Stimulated activated CD4-positive, alpha-beta T cell treated with anti-CD3 and anti-CD28 coated beads, Interleukin-2, amount 100 ng/mL, for 48 hours (primary cell): ENCODE data around the gene ITGAV.
"Not testable (repeated sequence)": the region's sequence is repeated elsewhere in the genome, so short reads cannot be mapped to it uniquely, and the experiment has no call there.

ENCODE experiments used
- DNase-seq, 2 donors: peaks; one replicate each; pipeline ENCODE4 v3.0.0-alpha.2; 2020

ITGAV gene

DNA sequence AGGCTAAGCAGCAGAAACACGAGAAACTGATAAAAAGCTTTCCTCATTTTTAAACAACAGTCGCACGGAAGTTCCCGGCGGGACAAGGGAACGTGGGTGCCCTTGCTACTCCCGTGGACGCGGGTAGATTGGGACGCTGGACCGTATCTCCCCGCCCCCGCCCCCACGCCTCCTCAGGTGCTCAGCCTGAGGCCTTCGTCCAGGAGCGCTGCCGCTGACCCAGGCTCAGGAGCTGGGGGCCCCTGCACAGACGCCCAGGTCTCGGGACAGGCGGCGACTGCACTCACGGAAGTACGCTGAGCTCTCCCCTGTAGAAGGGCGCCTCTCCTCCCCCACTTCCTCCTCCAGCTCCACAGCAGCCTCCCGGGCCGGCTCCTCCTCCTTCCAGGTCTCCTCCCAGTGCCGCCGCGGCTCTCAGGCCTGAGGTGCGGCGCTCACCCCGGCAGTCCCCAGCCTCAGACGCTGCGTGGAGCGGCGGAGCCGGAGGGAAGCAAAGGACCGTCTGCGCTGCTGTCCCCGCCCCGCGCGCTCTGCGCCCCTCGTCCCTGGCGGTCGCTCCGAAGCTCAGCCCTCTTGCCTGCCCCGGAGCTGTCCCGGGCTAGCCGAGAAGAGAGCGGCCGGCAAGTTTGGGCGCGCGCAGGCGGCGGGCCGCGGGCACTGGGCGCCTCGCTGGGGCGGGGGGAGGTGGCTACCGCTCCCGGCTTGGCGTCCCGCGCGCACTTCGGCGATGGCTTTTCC lies at the start of gene ITGAV:
Gene ITGAV, plus strand, starts transcription at position 445 of the 738 bp plus-strand sequence. Its CDS starts 283 bp downstream, at position 728.
- DNase-seq, result peak; percentile 69 to 75

DNA sequence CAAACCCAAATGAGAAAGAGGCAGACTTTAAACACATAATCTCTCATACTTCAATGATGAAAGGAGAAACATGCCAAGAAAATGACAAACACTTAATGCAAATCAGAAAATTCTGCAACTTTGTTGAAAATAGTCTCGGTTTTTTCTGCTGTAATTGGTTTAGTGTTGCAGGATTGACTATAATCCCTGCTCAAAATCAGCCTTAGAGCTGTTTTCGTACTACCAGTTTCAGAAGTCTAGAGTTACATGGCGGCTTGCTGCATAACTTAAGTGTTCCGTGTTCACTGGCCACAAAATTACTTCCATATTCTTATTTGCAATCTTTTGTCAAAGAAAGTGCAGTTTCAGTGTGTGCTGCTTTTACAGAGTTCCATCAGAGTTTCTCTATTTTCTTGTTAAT lies 48.9 kb upstream of the ITGAV start:
- DNase-seq, result no peak

DNA sequence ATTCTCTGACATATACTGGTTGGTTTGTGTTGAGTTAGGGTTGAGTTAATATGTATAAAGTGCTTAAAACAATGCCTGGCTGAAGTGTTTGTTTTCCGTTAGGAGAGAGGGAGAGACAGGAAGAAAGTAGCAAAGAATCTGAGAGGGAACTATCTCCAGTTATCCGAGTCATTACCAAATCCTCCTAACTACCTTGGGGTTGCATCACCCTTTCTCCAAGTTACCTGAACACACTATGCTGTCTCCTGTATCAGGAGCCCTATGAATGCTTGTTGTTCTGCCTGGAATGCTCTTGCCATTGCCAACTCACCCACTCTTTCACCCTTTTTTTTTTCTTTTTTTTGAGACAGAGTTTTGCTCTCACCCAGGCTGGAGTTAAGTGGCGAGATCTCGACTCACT lies 47.9 kb upstream of the ITGAV start:
- no peak for DNase-seq

DNA sequence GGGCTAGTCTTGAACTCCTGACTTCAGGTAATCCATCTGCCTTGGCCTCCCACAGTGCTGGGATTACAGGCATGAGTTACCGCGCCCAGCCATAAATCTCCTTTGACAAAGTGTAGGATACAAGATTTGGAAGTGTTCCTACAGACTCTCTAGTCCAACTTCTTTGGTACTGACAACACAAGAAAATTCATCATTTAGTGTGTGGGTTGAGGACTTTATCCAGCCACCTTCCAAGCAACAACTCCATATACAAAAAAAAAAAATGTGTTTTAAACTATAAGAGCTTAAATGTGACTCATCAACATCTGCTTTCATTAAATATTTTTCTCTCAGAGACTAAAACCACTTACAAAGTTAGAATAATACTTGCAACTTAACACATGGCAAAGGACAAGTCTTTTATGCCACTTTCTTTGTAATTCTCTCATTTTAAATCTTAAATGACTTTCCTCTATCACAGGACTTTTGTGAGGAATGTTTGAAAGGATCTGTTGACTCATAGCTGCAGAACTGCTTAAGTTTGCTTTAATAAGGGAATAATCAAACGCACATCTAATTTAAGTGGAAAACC lies 46.2 kb upstream of the ITGAV start:
- DNase-seq, result no peak

DNA sequence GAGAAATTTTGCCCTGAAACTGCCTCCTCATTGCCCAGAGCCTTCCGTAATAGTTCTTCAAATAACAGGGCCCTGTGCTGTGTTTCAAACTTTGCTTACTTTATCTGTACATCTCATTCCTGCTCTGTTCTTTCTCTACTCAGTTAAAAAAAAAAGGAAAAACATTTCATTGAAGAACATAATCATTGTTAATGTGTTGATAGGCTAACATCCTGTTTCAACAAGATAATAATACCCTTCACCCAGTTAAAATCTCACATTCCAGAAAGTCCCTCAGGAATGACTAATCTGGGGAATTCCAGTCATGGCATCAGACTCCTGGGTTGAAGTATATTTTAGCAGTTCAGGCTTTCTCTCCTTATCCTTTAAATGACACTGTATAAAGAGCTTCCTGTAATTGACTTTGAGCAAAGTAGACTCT lies 45.6 kb upstream of the ITGAV start:
- DNase-seq, result no peak

- DNase-seq, result no peak
These were observed 43.0 kb upstream of the ITGAV start for GRCh38 chr2:186546846-186547245.

DNA sequence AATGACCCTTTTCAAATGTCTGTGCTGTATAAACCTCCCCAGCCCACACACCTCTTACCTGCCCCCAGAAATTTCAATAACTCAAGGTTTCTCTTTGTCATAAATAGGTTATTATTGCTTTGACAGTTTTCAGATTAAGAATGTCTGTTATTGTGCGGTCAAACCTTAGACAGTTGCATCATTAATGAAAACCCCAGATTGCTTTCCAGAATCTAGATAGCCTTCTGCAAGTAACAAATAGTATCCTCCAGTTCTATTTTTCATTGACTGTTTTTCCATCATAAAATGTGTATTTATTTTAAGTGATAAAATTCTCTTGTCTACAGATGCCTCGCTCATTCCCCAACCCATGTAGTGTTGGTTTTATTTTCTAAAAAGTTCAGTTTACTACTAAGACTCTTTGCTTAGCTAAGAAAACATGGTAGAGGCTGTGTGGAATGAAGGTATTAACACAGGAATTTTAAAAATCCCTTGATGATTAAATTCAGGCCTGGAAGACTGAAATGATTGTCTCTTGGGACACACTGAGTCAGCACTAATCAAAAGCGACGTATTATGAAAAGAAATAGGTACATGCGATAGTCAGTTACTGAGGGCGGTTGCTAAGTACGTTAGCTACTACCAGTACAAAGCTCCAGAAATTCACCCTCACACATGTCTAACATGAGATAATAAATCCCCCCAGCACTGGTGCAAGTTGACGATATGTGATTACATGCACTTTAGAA lies 38.4 kb upstream of the ITGAV start:
- no peak for DNase-seq

DNA sequence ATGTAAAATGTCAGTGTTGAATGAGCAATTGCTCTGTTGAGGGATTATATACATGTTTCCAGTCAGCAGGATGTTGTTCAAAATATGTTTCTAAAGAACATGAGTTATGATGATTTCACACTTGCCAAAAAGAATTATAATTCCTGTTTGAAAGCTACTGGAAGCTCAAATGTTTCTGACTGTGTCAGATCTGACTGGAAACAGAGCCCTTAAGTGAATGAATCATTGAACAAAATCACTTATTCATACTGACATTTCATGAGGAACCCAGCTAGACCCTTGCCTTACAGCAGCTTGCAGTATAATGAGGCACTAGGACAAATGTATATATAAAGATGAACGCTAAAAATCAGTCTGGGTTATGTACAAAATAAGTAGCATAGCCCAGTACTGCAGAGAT lies 35.4 kb upstream of the ITGAV start:
- DNase-seq, result no peak

DNA sequence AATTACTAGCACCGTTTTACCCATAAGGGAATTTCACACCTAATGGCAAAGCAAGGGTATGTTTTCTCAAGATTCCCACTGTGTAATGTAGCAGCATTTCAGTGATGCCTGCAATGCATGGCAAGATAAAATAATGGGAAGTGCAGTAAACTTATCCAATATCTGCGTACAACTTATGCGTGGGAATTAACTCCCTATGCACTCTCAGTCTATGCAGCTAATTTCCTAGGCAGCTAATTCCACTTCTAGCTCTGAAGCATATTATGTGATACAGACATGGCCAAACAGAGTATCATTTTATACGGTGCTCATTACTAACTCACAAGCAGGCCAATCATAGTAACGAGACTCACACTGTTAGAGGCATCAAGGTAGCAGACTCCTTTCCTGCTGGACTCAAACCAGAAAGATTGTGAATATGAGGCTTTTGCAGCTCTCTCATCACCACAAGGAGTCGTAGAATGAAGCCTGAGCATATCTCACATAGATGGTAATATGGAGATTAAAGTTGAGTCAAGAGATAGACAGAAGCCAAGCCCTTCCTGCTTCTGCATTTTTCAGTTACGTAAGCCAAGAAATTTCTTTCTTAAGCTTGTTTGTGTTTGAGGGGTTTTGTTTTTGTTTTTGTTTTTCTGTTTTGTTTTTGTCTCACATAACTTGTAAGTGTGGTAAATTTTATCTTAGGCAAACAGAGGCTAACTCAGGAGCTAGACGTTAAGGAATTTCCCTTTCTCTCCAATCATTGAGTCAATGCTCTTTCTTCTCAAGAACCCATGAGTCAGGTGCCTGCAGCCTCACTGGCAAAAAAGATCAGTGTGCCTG lies 34.8 kb upstream of the ITGAV start:
- no peak for DNase-seq

GRCh38 chr2:186558512-186559276 lies 31.2 kb upstream of the ITGAV start:
- DNase-seq, result no peak

GRCh38 chr2:186559370-186559769 lies 30.5 kb upstream of the ITGAV start:
- no peak for DNase-seq

DNA sequence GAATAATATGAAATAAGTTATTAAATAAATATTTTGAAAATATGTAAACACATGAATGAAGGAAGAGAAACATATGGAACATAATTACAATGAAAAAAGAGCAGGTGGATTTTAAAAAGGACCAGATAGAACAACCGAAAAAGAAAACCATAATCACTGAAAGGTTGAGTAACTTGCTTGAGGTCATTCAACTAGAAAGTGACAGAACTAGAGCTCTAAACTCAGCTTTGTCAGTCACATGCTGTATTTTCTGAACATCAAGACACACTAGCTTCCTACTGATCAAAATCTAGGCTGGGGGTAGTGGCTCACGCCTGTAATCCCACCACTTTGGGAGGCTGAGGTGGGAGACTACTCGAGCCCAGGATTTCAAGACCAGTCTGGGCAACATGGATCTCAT lies 30.0 kb upstream of the ITGAV start:
- no peak for DNase-seq

DNA sequence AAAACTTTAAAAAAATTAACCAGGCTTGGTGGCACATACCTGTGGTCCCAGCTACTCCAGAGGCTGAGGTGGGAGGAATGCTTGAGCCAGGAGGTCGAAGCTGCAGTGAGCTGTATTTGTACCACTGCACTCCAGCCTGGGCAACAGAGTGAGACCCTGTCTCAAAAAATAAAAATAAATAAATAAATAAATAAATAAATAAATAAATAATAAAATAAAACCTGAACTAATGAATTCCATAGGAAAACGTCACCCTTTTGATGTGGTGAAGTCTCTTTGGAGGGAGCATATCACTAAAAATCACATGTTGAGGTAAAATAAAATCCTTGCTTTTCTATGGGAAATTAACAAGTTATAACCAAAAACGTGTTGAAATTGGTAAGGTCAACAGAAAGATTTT lies 29.6 kb upstream of the ITGAV start:
- no peak for DNase-seq

- no peak for DNase-seq
These were observed 28.2 kb upstream of the ITGAV start for GRCh38 chr2:186561467-186562208.

DNA sequence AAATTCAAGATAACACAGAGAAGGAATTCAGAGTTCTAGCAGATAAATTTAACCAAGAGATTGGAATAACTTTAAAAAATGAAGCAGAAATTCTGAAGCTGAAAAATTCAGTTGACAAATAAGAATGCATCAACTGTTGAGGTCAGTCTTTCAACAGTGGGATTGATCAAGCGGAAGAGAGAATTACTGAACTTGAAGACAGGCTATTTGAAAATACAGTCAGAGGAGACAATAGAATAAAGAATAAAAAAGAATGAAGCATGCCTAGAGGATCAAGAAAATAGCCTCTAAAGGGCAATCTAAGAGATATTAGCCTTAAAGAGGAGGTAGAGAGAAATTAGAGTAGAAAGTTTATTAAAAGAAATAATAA lies 27.7 kb upstream of the ITGAV start:
- DNase-seq, result no peak

- DNase-seq, result not testable (repeated sequence)
These were observed 21.3 kb upstream of the ITGAV start for GRCh38 chr2:186568600-186568999.

DNA sequence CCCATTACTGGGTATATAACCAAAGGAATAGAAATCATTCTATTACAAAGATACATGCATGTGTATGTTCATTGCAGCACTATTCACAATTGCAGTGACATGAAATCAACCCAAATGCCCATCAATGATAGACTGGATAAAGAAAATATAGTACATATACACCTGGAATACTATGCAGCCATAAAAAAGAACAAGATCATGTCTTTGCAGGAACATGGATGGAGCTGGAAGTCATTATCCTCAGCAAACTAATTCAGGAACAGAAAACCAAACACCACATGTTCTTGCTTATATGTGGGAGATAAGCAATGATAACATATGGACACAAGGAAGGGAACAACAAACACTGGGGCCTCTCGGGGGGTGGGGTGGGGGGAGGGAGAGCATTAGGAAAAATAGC lies 20.7 kb upstream of the ITGAV start:
- not testable (repeated sequence) for DNase-seq

DNA sequence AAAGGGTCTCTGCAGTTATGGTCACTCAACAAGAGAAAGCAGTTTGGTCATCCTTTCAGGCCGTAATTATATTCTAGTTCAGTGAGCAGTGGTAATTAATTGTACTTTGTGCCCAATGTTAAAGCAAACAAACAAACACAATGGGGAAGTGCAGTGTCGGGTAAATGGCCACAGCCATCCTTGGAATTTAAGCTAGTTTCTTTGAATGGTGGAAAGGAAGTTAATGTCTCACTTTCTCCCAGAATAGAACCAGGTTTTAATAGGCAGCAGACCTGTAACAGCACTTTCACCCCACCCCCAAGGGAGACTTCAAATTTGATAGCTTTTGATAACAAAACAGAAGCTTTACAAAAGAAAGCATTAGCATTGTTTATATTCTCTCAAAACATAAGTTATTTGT lies 20.0 kb upstream of the ITGAV start:
- no peak for DNase-seq

DNA sequence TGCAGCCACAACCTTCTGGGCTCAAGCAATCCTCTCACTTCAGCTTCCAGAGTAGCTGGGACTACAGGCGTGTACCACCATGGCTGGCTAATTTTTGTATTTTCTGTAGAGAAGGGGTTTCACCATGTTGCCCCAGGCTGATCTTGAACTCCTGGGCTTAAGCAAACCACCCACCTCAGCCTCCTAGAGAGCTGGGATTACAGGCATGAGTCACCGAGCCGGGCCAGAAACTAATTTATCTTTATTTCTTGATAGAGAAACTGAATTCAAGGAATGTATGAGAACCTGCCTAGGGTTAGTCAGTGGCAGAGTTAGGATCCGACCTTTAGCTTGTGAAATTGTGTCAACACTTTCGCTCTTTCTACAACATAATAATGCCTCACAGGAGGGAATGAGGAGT lies 19.3 kb upstream of the ITGAV start:
- no peak for DNase-seq

GRCh38 chr2:186572705-186573104 lies 17.2 kb upstream of the ITGAV start:
- no peak for DNase-seq

DNA sequence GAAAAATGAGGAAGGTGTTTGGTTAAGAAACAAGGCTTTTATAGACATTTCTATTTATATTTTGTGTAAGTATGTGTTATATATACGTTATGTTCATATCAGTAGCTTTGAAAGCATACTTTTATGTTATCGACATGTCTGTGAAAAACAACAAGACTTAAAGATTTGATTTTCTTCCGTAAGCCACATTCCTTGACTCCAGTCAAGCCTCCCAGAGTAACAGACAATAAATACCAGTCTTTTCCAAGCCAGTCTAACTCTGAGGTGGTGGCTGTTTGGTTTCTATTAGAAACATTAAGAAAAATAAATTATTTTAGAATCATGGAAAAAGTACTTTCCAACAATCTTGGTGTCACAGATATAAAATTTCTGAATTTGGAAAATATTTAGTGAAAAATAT lies 16.3 kb upstream of the ITGAV start:
- no peak for DNase-seq

- DNase-seq, result no peak
These were observed 14.6 kb upstream of the ITGAV start for GRCh38 chr2:186575302-186575701.
